GM18505 (cell line): ENCODE results near the gene CD300LF.

Source experiments
- ATAC-seq: cut with Tn5 transposase; IDR thresholded peaks from one replicate; pipeline ENCODE4 v1.9.1; 2021; ENCODE audit not compliant: unreplicated experiment
- POLR2A ChIP-seq: IDR thresholded peaks from 4 replicates; pipeline ENCODE4 v1.6.1; 2011; ENCODE audit warnings: borderline replicate concordance; ENCODE audit not compliant: insufficient read depth, insufficient read length; ENCODE audit errors: extremely low read depth

The CD300LF gene

DNA sequence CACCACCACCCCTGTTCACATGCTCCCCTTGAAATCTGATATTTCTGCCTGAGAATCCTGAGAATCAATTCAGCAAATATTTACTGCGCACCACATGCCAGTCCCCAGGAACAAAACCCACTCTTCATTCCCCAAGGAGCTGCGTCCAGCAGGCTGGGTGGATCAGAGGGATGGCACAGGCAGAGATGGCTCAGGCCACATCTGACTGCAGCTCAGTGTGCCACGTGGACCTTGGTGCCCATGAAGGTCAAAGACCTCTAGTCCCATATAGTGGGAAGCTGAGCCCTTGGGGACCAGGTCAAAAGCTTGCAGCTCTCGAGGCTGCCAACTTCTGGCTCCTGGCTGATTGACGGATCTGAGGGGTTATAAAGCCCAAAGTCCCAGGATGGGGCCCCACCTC lies 31.8 kb downstream of the CD300LF start:
- no peak for ATAC-seq
- TF ChIP-seq POLR2A: no peak

DNA sequence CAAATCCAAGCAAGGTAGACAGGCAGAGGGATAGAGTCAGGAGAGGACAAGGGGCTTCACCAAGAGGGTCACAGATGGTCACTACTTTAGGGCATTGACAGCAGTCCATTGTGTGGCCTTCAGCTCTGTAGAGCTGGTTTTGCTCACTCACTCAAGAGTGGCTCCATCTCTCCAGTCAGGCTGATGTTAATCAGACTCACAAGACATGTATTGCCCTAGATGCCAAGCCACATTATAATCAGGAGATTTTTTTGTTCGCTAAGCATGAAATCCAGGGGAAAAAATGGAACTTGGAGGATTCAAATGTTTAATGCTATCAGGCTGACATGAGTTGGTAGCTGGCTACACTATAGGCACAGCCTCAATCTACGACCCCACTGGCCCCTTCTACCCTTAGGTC lies 32.5 kb downstream of the CD300LF start:
- TF ChIP-seq POLR2A: no peak
- ATAC-seq: no peak

DNA sequence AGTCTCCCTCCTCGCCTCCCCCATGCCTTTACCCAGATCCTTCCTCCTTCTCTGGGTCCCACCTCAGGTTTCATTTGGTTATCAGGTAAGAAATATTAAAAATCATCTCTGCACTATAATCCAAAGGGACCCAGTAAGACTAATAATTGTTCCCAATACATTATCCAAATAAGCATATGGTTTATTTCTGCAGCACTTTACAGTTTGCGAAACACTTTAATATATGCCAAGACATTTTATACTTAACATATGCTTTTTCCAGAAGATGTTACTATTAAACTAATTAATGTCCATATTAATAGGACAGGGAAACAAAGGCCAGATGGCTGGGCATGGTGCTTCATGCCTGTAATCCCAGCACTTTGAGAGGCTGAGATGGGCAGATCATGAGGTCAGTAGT lies 33.3 kb downstream of the CD300LF start:
- TF ChIP-seq POLR2A: no peak
- ATAC-seq: no peak

DNA sequence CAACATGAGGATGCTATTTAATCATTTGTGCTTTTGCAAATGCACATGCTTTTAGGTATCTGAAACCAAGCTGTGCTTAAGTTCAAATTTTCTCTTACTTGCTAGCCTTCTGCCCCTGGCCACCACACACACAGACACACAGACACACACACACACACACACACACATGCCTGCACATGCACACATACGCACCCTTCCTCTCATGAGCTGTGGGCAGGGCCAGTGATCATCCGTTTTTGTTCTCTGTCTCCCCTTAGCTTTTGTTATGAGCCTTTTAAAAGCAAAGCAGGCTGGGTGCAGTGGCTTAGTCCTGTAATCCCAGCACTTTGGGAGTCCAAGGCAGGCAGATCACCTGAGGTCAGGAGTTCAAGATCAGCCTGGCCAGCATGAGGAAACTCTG lies 34.2 kb downstream of the CD300LF start:
- TF ChIP-seq POLR2A: no peak
- ATAC-seq: no peak

DNA sequence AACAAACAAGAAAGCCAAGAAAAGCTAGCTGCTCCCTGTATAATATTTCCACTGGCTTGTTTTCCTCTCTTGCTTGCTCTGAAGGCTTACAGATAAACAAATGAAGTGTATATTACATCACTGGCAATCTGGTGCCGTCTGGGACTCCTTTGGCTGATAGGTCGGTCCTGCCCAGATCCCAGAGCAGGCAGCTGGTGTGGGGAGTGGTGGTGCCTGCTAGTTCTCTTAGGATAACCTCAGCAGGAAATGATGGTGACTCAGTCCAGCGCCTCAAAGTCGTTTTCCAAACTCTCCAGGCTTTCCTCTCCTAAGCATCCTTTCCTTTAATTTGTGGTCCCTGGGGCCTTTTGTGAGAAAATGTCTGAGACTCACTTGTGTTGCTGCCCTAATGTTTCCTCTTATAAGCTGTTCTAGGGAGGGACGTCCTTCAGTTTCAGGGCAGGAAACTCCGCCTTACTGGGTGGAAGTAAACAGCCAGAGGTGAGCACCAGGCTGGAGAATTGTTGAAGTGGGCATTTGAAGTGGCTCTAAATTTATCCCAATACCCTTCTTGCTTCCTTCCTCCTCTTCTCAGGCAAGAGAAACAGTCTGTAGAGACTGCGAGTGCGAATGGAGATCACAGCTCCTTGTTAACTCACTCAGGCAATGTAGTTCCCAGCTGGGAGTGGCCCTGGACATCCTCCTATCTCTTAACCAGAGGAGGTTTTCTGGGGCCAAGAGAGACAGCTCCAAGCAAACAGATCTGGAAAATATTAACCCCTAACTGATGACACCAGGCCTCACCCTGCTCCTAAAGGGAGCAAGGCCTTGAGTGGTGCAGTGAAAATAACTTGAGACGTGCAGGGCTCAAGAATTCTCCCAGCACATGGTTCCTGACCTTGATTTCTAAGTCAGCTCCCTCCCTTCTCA lies 34.9 kb downstream of the CD300LF start:
- no peak for TF ChIP-seq POLR2A

DNA sequence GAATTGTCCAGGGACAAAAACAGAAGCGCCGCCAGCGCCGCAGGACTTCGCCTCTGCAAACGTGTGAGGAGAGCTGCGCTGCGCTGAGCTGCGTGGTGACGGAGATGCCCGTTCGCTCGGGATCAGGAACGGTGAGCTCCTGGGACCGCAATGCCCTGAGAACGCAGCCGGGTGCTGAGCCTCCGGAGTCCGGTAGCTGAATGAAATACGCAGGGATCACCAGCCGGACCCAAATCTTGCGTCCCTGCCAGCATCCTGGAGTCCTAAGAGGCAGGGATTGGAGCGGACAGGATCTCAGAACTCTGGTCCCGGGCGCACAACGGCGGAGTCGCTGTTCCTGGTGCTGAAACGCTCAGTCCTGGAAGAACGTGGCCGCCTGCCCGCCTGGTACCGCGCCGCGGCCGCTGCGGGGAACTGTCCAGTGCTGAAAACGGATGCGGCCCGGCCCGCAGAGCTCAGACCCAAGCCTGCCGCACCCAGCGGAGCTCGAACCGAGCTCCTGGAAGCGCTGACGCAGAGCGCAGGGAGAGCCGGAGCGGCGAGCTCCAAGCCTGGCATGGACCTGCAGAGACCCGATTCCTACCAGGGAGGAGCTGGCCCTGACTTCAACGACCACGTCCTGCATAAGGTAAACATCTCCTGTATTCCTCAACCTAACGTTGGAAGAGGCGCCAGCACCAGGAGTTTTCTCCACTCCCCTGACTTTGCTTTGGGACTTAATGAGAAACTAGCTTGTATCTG lies 41.5 kb downstream of the CD300LF start:
- no peak for ATAC-seq

More for the DNA sequence above, 34.9 kb downstream of the CD300LF start:
- no peak for ATAC-seq

DNA sequence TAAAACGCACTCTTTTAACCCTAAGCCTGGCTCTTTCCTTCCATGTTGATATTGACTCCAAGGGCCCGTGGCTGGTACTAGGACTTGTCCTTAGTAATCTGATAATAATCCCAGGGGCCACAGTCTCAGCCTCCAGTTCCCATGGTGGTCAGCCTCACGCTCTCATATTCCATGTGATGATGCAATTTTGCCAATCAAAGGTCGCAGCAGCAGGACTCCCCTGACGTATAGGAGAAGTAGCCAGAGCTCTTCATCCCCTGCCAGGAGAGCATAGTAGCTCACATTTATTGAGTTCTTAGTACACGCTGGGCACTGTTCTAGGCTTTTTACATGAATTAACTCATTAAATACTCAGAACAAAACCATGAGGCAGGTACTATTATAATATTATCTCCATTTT lies 42.4 kb downstream of the CD300LF start:
- no peak for TF ChIP-seq POLR2A

More for the DNA sequence above, 41.5 kb downstream of the CD300LF start:
- TF ChIP-seq POLR2A: no peak

DNA sequence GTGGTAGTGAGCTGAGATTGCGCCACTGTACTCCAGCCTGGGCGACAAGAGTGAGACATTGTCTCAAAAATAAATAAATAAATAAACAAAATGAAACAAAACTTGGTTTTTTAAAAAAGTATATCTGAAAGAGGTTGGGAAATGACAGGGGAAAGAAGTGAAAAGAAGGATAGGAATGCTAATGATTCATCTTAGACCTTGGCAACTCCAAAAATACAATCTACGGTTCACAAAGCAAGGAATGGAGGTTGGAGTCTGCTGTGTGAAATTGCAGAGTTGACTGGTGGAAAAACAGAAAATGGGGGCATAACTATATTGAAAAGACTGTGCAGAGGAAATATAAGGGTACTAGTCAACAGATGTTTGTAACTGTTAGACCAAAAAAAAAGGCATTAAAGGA lies 49.2 kb downstream of the CD300LF start:
- ATAC-seq: no peak

More for the DNA sequence above, 42.4 kb downstream of the CD300LF start:
- no peak for ATAC-seq

DNA sequence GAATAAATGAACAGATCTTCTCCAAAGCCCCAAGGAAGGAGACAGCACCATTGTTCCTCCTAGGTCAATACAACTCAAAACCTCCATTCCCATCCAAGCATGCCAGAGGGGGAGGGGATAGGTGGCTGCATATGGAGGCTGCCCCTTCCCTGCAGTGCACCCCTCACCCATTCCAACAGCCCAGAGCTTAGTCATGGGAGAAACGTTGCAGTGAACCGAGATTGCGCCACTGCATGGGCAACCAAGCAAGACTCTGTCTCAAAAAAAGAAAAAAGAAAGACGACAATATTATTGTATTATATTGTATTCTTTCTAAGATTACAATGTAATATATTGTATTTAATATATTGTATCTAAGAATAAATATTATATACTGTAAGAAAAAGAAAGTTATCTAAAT lies 52.8 kb downstream of the CD300LF start:
- no peak for ATAC-seq
- TF ChIP-seq POLR2A: no peak

More for the DNA sequence above, 49.2 kb downstream of the CD300LF start:
- TF ChIP-seq POLR2A: no peak

DNA sequence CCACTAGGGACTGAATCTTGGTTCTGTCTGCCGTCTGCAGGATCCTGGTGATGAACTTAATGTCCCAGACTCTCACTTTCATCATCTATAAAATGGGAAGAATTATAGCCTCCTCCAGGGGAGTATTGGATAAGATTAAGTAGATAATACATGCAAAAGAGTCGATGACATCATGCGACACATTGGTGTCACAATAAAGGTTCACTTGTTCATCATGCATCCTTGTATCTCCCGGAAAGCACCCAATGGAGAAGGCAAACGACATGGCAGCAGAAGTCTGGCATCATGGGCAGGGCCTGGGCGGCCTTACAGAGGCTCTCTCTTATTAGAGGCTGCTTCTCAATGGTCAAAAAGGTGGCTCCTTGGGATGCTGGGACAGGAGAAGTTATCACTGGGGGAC lies 54.1 kb downstream of the CD300LF start:
- no peak for TF ChIP-seq POLR2A
- ATAC-seq: no peak

DNA sequence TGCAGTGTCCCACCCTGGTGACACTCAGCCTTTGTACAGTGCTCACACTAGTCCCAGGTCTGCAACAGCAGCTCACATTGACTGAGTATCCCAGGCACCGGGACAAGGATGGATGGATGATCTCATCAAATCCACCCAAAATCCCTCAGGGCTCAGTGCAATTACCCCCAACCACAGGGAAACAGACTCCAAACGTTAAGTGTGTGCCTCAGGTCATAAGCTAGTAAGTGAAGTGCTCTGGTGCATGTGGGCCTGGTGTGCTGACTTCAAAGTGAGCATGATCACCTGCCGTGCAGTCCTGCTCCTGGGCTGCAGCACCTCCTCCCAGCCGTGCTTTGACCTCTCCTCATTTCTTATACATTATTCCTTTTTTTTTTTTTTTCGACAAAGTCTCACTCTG lies 58.0 kb downstream of the CD300LF start:
- no peak for TF ChIP-seq POLR2A
- no peak for ATAC-seq

DNA sequence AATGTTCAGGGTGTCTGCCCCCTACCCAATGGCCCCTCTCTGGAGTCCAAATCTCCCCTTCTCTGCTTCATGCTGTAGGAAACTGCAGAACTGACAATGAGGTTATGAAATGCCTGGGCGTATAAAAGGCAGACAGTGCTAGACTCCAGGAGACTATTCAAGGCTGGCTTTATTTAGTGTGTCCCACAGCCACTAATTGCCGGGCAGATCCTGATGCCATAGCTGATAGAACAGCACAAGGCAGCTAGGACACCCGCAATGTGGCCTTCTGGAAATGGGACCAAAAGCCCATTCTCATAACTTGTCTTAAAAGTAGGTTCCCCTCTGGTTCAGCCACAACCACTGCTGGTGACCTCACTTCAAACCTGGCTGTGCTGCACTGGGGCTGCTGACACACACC lies 60.7 kb downstream of the CD300LF start:
- no peak for TF ChIP-seq POLR2A
- no peak for ATAC-seq

DNA sequence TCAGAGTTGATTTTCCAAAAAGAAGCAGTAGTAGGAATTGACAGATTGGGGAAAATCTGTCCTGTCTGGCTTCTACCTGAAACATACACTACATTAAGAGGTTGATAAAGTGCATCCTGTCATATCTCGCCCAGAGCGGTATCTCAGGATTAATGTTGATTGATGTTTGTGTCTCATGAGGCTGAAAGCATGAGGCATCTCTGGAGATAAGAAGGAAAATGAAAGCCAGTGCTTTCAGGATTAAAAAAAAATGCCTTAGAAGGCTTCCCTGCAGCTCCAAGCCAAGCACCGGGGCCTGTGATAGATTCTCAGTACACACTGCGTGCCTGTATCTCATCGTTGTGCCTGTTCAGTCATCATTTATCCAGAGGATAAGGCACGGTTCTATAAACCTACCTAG lies 62.8 kb downstream of the CD300LF start:
- no peak for ATAC-seq
- TF ChIP-seq POLR2A: no peak
